Uterine smooth muscle cell (primary cell): ENCODE measurements around the gene AMN. TPM values are rescaled to one million over a fixed set of nuclear protein-coding genes. Genes with fewer than 3 reads are reported as not detected.

Source experiments
- total RNA-seq: library from RNA; depleted of rRNA; stranded (reverse); fragments of >200 nt; gene quantifications from 2 replicates; pipeline ENCODE4 v1.2.3, GENCODE V29; 2014

Gene AMN
- total RNA-seq = 0.22 and 0.50 TPM in 2 replicates

DNA sequence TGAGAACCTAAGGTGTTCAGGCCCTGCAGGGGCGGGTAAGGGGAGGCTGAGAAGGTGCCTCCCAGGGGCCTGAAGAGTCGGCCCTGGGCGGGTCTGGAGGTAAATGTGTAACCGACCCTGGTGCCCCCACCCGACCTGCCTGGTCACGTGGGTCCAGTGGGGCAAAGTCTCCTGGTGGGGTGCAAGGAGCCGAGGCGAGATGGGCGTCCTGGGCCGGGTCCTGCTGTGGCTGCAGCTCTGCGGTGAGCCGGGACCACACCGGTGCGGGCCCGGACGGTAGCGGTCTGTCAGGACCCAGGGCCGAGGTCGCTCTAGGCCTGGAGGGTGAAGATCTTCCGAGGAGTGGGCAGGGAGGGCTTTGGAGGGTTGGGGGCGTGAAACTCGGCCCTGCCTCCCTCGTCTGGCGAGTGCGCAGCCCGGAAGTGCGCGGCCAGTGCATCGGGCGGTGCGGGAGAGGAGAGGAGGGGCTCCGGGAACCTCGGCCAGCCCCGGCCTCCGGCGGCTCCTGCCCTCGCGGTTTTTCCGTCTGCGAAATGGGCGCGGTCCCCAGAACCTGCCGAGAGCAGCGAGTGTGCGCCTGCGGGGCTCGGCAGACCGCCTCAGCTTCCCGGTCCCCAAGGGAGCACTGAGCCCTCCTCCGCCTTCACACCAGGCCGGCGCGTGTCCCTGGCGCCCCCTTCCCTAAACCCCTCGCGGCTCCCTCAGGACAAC lies at the start of gene AMN:
TSS of gene AMN (plus strand) at position 174 of the 711 bp plus-strand sequence. CDS start at position 200, 26 bp downstream.

Other genes with a start within 250 kb of the AMN start
- 31.6 and 34.9 TPM in 2 replicates for gene TRAF3, start 145.2 kb upstream of the AMN start, total RNA-seq
- gene CDC42BPB, start 134.9 kb downstream of the AMN start, total RNA-seq = 80.1 and 96.5 TPM in 2 replicates
- not detected in 2 replicates for gene LBHD2, start 161.5 kb downstream of the AMN start, total RNA-seq
- gene EXOC3L4, start 172.1 kb downstream of the AMN start, total RNA-seq = 0.50 TPM in 1 of 2 replicates, not detected in the other
- gene TNFAIP2, start 200.8 kb downstream of the AMN start, total RNA-seq = 29.4 and 42.9 TPM in 2 replicates